Stimulated activated CD4-positive, alpha-beta T cell treated with anti-CD3 and anti-CD28 coated beads, Interleukin-15, amount 100 ng/mL, for 48 hours (primary cell): Measurements from ENCODE around the gene TSPAN3.
A peak's percentile ranks its signal among the peaks of the same experiment; 100 is the strongest.

Experiments
- DNase-seq, 2 donors: peaks; one replicate each; pipeline ENCODE4 v3.0.0-alpha.2; 2020; ENCODE audit warnings: low read depth in 2 of 2

The TSPAN3 gene

GRCh38 chr15:77033729-77034671 lies 36.9 kb downstream of the TSPAN3 start:
- no peak for DNase-seq

DNA sequence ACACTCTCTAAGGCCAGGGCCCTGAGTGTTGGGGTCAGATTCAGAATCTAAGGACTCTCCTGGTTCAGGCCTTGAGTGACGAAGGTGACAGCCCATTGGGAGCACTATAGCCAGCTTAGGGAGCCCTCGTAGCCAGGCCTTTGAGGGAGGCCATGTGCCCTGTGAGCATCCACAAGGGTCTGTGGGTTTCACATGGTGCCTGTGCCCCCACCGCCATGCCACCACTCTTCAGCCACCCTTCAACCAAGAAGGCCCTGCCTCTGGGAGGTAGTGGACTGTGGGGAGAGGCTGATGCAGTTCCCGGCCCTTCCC lies 37.5 kb downstream of the TSPAN3 start:
- no peak for DNase-seq

DNA sequence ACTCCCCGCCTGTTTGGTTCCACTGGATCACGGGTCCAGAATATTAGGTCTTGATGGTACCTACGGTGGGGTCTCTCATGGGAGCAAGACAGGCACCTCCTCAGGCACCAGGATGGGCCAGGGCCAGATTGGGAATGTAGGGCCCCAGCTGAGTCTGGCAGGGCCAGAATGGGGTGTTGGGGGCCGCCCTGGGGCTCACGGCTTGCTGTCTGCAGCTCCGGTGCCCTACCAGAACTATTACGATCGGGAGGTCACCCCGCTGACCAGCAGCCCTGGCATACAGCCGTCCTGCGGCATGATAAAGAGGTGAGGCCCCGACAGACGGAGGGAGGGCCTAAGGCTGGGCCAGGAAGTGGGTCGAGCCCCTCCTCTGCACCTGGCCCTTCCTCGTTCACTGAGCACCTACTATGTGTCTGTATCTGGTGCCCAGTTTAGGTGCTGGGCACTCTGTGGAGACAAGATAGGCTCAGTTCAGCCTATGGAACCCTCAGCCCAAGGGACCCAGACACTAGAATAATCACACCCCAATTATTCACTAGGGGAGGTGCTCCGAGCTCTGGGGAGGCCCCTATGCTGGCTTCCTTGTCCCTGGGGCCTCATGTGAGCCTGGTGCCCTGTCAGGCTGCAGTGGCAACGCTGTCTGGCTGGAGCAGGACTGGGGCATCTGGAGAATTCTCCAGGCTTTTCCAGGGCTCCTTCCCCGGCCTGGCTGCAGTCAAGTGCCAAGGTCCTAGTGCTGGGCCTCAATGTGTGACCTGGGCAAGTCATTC lies 38.1 kb downstream of the TSPAN3 start:
- no peak for DNase-seq

DNA sequence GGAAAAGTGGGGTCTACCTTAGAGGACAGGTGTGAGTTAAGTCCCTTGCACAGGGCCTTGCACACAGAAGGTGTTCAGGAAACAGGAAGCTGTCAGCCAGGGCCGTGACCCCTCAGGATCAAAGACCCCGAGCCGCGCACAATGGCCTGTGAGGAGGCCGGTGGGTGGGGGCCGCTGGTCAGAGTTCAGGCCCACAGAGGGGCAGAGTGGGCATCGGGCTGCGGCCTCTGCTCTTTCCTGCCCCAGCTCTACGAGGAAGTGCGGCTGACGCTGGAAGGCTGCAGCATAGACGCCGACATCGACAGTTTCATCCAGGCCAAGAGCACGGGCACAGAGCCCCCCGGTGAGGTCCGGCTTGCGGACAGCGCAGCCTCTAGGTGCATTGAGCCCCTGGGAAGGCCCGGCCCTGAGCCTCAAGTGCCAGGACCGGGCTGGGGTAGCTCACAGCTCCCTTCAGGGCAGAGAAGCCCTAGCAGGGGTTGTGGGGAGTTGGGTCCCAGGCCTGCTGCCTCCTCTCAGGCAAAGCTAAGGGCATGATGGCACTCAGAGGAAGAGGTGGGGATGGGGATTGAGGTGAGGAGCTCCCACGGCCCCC lies 38.8 kb downstream of the TSPAN3 start:
- no peak for DNase-seq

DNA sequence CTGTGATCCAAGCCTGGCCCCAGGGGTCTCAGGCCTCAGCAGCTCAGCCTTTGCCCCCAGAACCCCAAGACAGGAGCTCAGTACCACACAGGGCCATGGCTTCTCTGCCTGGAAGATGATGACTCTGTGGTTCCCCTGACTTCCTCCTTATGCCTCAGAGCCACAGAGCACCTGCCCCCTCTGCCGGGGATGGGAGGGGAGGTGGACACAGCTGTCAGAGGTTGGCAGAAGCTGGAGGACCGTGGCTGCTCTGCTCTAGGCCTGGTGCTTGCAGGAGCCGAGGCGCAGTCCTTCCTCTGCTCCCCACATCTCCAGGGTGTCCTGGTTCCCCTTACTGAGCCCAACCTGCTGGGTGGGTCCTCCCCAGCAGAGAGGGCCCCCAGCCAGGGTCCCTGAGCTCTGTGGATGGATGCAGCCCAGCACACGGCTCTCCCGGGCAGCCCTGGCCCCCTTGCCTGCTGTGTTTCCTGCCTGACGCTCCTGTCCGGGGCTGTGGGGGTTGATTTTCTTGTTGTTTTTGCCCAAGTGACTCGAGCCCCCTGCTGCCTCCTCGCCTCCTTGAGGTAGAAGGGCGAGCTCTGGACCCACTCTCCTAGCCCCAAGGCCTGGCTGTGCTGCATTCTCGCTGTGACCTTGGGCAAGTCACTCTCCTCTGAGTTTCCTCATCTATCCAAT lies 39.4 kb downstream of the TSPAN3 start:
- DNase-seq = no peak

- DNase-seq = no peak
Measured at GRCh38 chr15:77030928-77031375, 40.0 kb downstream of the TSPAN3 start.

DNA sequence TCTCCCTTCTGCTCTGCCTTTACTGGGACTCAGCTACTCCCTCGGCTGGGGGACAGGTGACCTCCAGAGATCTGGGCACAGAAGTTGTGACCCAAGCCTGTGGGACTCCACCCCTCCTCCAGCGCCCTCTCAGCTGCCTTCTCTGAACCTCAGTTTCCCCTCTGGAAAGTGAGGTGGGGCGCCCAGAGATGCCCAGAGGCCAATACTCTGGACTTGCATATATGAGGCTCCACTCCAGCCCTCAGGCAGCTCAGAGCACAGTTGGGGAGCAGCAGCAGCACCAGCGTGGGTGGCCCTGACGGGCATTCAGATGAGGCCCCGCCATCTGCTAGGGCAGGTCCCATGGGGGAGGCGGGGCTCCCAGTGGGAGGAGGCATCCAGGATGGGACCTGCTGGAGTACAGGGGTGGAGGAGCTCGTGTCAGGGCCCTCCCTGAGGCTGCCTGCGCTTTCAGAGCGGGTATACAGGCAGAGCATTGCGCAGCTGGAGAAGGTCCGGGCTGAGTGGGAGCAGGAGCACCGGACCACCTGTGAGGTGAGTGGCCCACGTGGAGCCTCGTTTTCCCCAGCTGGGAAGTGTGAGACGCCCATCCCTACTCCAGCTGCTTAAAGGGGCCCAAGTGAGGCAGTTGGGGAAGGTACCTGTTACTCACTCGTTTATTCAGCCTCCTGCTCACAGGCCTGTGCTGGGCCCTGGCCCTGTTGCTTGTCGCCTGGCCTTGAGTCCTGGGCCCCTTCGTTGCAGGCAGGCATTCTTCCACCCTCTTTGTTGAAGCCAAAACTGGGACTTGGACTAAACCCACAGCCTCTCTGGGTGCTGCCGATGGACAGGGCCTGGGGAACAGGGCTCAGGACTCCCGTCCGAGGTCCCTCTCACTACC lies 40.6 kb downstream of the TSPAN3 start:
- no peak for DNase-seq

DNA sequence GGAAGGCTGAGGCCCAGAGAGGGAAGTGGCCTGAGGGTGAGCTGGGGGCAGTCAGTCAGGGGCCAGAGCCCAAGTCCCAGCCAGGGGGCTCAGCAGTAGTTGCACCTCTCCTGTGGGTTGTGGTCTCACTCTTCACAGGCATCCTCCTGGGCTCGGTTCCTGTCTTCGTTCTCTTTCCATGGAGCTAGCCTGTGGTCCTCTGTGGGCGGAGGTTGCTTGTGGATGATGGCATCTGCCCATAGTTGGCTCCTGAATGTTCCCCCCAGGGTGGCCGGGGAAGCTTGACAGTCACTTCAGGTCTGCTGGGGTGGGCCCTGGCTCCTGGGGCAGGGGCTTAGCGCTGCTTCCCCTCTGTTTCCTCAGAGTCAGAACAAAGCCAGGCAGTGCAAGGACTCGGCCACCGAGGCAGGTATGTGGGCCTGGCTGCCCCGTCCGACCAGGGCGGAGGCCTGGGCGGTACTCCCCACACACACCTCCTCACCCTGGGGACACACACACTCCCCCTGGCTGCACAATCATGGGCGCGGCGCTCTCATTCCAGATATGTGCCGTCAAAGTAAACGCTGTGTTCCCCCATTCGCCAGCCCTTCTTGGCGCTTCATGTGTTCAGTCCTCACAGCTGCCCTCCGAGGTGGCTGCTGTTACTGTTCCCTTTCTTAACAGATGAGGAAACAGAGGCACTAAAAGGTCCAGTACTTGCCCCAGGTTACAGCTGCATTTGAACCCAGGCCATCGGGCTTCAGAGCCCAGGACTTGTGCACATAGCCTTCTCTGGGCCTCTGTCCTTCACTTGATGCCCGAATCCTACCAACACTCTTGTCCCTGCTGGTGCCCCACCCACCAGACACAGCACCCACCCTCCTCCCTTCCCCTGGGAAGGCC lies 41.5 kb downstream of the TSPAN3 start:
- DNase-seq = no peak

GRCh38 chr15:77028451-77029165 lies 42.3 kb downstream of the TSPAN3 start:
- no peak for DNase-seq

DNA sequence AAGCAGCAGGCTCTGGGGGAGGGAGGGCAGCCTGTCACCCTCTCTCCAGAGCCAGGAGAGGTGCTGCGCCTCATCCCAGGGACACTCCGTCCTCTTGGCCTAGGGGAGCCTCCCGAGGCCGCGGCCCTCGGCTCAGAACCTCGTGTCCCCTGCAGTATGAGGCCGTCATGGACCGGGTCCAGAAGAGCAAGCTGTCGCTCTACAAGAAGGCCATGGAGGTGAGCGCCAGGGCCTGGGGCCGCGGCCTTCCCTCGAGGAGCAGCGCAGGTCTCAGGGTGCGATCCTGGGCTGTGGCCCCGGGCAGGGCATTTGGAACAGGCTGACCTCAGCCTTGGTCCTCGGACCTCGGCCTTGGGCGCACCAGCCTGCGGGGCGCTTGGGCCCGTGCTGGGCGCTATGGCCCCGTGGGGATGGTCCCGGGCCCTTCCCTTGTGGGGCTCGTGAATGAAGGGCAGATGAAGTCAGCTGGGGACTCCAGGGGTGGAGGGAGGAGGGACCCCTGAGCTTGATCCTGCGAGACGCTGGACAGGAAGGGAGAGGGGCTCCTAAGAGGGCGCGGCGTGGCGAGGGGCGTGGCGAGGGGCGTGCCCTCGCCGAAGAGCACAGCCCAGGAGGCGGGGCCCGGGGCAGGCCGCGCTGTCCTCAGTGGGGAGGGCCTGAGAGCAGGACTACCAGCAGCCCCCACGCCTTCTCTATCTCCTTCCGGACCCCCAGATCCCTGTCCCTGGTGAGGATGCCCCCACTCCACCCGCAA lies 43.0 kb downstream of the TSPAN3 start:
- no peak for DNase-seq

DNA sequence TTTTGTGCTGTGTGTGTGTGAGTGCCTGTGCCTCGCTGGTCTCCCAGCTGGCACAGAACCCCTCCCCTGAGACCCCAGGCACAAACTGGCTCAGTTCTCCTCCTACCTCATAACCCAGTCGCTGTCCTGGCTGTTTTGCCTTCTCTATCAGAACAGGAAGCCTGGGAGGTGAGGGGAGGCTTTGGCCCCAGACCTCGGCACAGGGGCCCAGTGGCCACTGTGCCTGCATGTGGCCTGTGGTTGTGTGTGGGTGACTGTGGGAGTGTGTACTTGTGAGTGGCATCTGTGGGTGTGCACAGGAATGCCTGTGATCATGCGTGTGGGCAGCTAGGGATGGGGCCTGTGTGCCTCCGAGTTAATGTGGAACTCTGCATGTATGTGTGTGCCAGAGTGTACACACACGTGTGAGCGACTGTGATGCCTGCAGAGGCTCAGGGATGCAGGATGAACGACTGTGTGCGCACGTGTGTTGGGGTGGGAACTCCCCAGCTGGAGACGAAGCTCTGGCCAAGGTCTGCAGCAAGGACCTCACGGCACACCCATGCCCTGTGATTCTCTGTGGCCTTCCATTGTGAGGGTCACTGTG lies 43.7 kb downstream of the TSPAN3 start:
- DNase-seq = no peak

- no peak for DNase-seq
Measured at GRCh38 chr15:77026501-77027110, 44.3 kb downstream of the TSPAN3 start.

GRCh38 chr15:77025941-77026411 lies 44.9 kb downstream of the TSPAN3 start:
- DNase-seq = no peak

- no peak for DNase-seq
Measured at GRCh38 chr15:77025083-77025901, 45.6 kb downstream of the TSPAN3 start.

DNA sequence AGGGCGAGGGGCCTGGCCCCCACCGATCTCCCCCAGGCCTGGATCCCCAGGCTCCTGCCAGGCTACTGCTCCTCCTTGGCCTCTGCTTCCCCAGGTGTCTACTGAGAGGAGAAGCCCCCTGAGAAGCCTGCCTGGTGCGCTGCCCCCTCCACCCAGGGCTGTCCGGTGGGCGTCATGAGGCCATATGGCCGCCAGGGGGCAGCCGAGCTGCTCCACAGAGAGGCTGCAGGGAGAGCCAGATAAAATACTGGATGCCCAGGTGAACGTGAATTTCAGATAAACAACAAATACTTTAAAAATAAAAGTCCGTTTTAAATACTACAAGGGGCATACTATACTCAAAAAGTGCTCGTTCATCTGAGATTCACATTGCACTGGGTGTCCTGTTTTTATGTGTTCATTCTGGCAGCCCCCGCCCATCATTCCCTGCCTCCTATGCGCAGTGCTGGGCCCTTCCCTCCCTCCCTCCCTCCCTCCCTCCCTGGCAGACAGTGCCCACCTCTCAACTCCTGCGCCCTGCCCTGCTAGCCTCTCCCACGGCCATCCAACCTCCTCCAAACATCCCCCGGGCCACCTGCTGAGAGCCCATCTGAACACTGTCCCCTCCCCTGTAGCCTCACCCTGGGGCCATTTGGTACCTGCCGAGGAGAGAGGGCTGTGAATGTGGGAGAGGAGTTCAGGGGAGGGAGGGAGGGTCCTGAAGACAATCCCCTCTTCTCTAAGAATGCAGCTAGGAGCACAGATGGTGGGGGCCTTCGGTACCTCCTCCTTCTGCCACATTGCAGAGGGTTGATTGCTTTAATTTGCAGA lies 46.4 kb downstream of the TSPAN3 start:
- DNase-seq = peak in 1 of 2 donors; percentile 62
